MM.1S (cell line): Measurements from ENCODE around the gene ABITRAM.

ENCODE experiments used
- DNase-seq: peaks from one replicate; pipeline ENCODE4 v3.0.0-alpha.2; 2015
- H2AFZ ChIP-seq: fragments of 300-600 bp; sonication (generic); 2 replicates; pipeline ENCODE4 v1.6.0; 2016; ENCODE audit warnings: antibody characterized with exemption, low read length
- H3F3A ChIP-seq: fragments of 300-600 bp; sonication (generic); 2 replicates; pipeline ENCODE4 v1.6.1; 2016; ENCODE audit warnings: mild to moderate bottlenecking, antibody characterized with exemption, low read length, moderate library complexity, mixed read lengths; ENCODE audit not compliant: insufficient read depth
- H3K27ac ChIP-seq: fragments of 300-600 bp; sonication (generic); 2 replicates; pipeline ENCODE4 v1.5.1; 2016; ENCODE audit warnings: mild to moderate bottlenecking, low read length
- H3K27me3 ChIP-seq: fragments of 300-600 bp; sonication (generic); replicated peaks from 2 replicates; pipeline ENCODE4 v1.6.0; 2016; ENCODE audit warnings: low read length; ENCODE audit not compliant: insufficient read depth
- H3K36me3 ChIP-seq: fragments of 300-600 bp; sonication (generic); replicated peaks from 2 replicates; pipeline ENCODE4 v1.6.1; 2016; ENCODE audit warnings: mild to moderate bottlenecking, low read length, mixed read lengths; ENCODE audit not compliant: insufficient read depth
- H3K4me1 ChIP-seq: fragments of 300-600 bp; sonication (generic); 2 replicates; pipeline ENCODE4 v1.6.1; 2016; ENCODE audit warnings: low read length, mixed read lengths
- H3K4me2 ChIP-seq: fragments of 300-600 bp; sonication (generic); 2 replicates; pipeline ENCODE4 v1.6.0; 2016; ENCODE audit warnings: low read depth, low read length
- H3K4me3 ChIP-seq: fragments of 300-600 bp; sonication (generic); 2 replicates; pipeline ENCODE4 v1.5.1; 2016; ENCODE audit warnings: low read length, mixed read lengths
- H3K79me2 ChIP-seq: fragments of 300-600 bp; sonication (generic); 2 replicates; pipeline ENCODE4 v1.6.1; 2016; ENCODE audit warnings: mixed run types, low read length, mixed read lengths
- H3K9ac ChIP-seq: fragments of 300-600 bp; sonication (generic); 2 replicates; pipeline ENCODE4 v1.6.1; 2016; ENCODE audit warnings: low read length, mixed read lengths
- H3K9me2 ChIP-seq: fragments of 300-600 bp; sonication (generic); replicated peaks from 2 replicates; pipeline ENCODE4 v1.6.1; 2016; ENCODE audit warnings: mild to moderate bottlenecking, low read length, mixed read lengths; ENCODE audit not compliant: insufficient read depth
- H3K9me3 ChIP-seq: fragments of 300-600 bp; sonication (generic); replicated peaks from 2 replicates; pipeline ENCODE4 v1.6.1; 2016; ENCODE audit warnings: mild to moderate bottlenecking, low read length, mixed read lengths; ENCODE audit not compliant: insufficient read depth
- H4K20me1 ChIP-seq: fragments of 300-600 bp; sonication (generic); 2 replicates; pipeline ENCODE4 v1.6.1; 2016; ENCODE audit warnings: mild to moderate bottlenecking, low read length, moderate library complexity, mixed read lengths; ENCODE audit not compliant: insufficient read depth
- CTCF ChIP-seq: fragments of 300-600 bp; sonication (generic); IDR thresholded peaks from 2 replicates; pipeline ENCODE4 v1.5.1; 2016; ENCODE audit warnings: antibody characterized with exemption, low read length, mixed read lengths
- EZH2 ChIP-seq: fragments of 300-600 bp; sonication (generic); optimal IDR thresholded peaks from 2 replicates; pipeline ENCODE3; 2017; ENCODE audit warnings: low read depth, mild to moderate bottlenecking, antibody characterized with exemption, low read length, mixed read lengths
- EZH2phosphoT487 ChIP-seq: fragments of 300-600 bp; sonication (generic); IDR thresholded peaks from 2 replicates; pipeline ENCODE4 v1.6.1; 2018; ENCODE audit warnings: antibody characterized with exemption, low read length

ABITRAM gene

GRCh38 chr9:108905494-108905893, 28.7 kb upstream of the ABITRAM start:
- H2AFZ ChIP-seq: no peak overlapping the region
- no peak overlapping the region for H3K4me2 ChIP-seq
- H3K4me3 ChIP-seq: no peak overlapping the region
- H3K36me3 ChIP-seq: 0 out of 2 replicates have a peak, but pooled peaks cover 3% of the 10 kb centered on the region
- DNase-seq: no peak
- H3F3A ChIP-seq: no peaks in the 10 kb centered on the region
- H3K4me1 ChIP-seq: no peaks in the 10 kb centered on the region
- H3K9me3 ChIP-seq: no peaks in the 10 kb centered on the region
- no peaks in the 10 kb centered on the region for H3K9me2 ChIP-seq
- no peak overlapping the region for H3K27ac ChIP-seq
- H3K27me3 ChIP-seq: no peaks in the 10 kb centered on the region
- H4K20me1 ChIP-seq: no peaks in the 10 kb centered on the region
- TF ChIP-seq EZH2phosphoT487 (no peak), CTCF (no peak), EZH2 (no peak)
- no peaks in the 10 kb centered on the region for H3K79me2 ChIP-seq
- no peak overlapping the region for H3K9ac ChIP-seq

- H3K9ac ChIP-seq: no peak overlapping the region
- no peaks in the 10 kb centered on the region for H3K9me2 ChIP-seq
- H3K79me2 ChIP-seq: no peaks in the 10 kb centered on the region
- no peak for DNase-seq
- no peak overlapping the region for H2AFZ ChIP-seq
- H3K4me2 ChIP-seq: no peak overlapping the region
- no peaks in the 10 kb centered on the region for H3K9me3 ChIP-seq
- no peaks in the 10 kb centered on the region for H3K36me3 ChIP-seq
- no peak overlapping the region for H3K4me3 ChIP-seq
- no peaks in the 10 kb centered on the region for H3K4me1 ChIP-seq
- H3K27ac ChIP-seq: no peak overlapping the region
- TF ChIP-seq CTCF: no peak
- TF ChIP-seq EZH2phosphoT487: no peak
- TF ChIP-seq EZH2: no peak
- H3F3A ChIP-seq: no peaks in the 10 kb centered on the region
- no peaks in the 10 kb centered on the region for H4K20me1 ChIP-seq
- H3K27me3 ChIP-seq: no peaks in the 10 kb centered on the region
Observed at GRCh38 chr9:108910402-108910801, 23.8 kb upstream of the ABITRAM start.

GRCh38 chr9:108910914-108911313, 23.3 kb upstream of the ABITRAM start:
- Histone ChIP-seq H3K79me2 (no peaks in the 10 kb centered on the region), H3K27me3 (no peaks in the 10 kb centered on the region), H3K9ac (no peak overlapping the region), H3K27ac (no peak overlapping the region), H3K9me2 (no peaks in the 10 kb centered on the region), H3F3A (no peaks in the 10 kb centered on the region), H3K36me3 (no peaks in the 10 kb centered on the region), H3K4me2 (no peak overlapping the region), H3K9me3 (no peaks in the 10 kb centered on the region), H4K20me1 (no peaks in the 10 kb centered on the region), H3K4me3 (no peak overlapping the region), H3K4me1 (no peaks in the 10 kb centered on the region), H2AFZ (no peak overlapping the region)
- DNase-seq: no peak
- TF ChIP-seq EZH2: no peak
- no peak for TF ChIP-seq EZH2phosphoT487
- TF ChIP-seq CTCF: no peak

- no peaks in the 10 kb centered on the region for H3K36me3 ChIP-seq
- H3K4me2 ChIP-seq: no peak overlapping the region
- no peak overlapping the region for H3K4me3 ChIP-seq
- H3K27ac ChIP-seq: no peak overlapping the region
- H3K9me2 ChIP-seq: no peaks in the 10 kb centered on the region
- H3K9ac ChIP-seq: no peak overlapping the region
- no peaks in the 10 kb centered on the region for H4K20me1 ChIP-seq
- no peaks in the 10 kb centered on the region for H3K79me2 ChIP-seq
- H3K4me1 ChIP-seq: no peaks in the 10 kb centered on the region
- H3K9me3 ChIP-seq: no peaks in the 10 kb centered on the region
- TF ChIP-seq EZH2 (no peak), CTCF (no peak), EZH2phosphoT487 (no peak)
- no peak for DNase-seq
- H2AFZ ChIP-seq: no peak overlapping the region
- H3F3A ChIP-seq: no peaks in the 10 kb centered on the region
- H3K27me3 ChIP-seq: no peaks in the 10 kb centered on the region
Observed at GRCh38 chr9:108911820-108912219, 22.4 kb upstream of the ABITRAM start.
